ENCODE measurements around the gene PRKCE. TPM values are rescaled to one million over a fixed set of nuclear protein-coding genes. Genes with fewer than 3 reads are reported as not detected.

Gene PRKCE
- total RNA-seq, 2 experiments from 2014 or later = 15.4 to 16.2 TPM

- peaks cover 12% of the 10 kb centered on the region for H3K4me1 Mint-ChIP-seq (ENCODE audit: low read depth)
- H3K4me3 Mint-ChIP-seq = no peak overlapping the region
- no peaks in the 10 kb centered on the region for H3K9me3 Mint-ChIP-seq (ENCODE audit: insufficient read depth)
- DNase-seq = no peak
- CTCF ChIA-PET = no interaction called here
- no peak for ATAC-seq
- H3K27ac Mint-ChIP-seq = no peak overlapping the region
- H3K36me3 Mint-ChIP-seq (ENCODE audit: low read depth) = no peaks in the 10 kb centered on the region
- no peaks in the 10 kb centered on the region for H3K27me3 Mint-ChIP-seq (ENCODE audit: low read depth)
- POLR2A ChIA-PET = no interaction called here
These were observed 469.5 kb downstream of the PRKCE start for GRCh38 chr2:46120792-46121555.

GRCh38 chr2:46122318-46122976 is 471.0 kb downstream of the PRKCE start:
- H3K36me3 Mint-ChIP-seq (ENCODE audit: low read depth) = no peaks in the 10 kb centered on the region
- no peak overlapping the region for H3K27ac Mint-ChIP-seq
- H3K27me3 Mint-ChIP-seq (ENCODE audit: low read depth) = no peaks in the 10 kb centered on the region
- ChIA-PET CTCF (interaction anchor here (1.6 kb wide), 1 partner anchor 60 kb away, joined by 5 read pairs; no protein-coding TSS in a partner anchor), POLR2A (no interaction called here)
- peaks cover 12% of the 10 kb centered on the region for H3K4me1 Mint-ChIP-seq (ENCODE audit: low read depth)
- H3K9me3 Mint-ChIP-seq (ENCODE audit: insufficient read depth) = no peaks in the 10 kb centered on the region
- DNase-seq (no peak), ATAC-seq (no peak)
- H3K4me3 Mint-ChIP-seq = no peak overlapping the region

- Mint-ChIP-seq H3K27me3 (ENCODE audit: low read depth) (no peaks in the 10 kb centered on the region), H3K27ac (no peak overlapping the region), H3K9me3 (ENCODE audit: insufficient read depth) (no peaks in the 10 kb centered on the region), H3K36me3 (ENCODE audit: low read depth) (no peaks in the 10 kb centered on the region), H3K4me1 (ENCODE audit: low read depth) (peaks cover 12% of the 10 kb centered on the region), H3K4me3 (no peak overlapping the region)
- ATAC-seq (no peak), DNase-seq (no peak)
- CTCF ChIA-PET = interaction anchor here (1.6 kb wide), 1 partner anchor 60 kb away, joined by 5 read pairs; no protein-coding TSS in a partner anchor
- POLR2A ChIA-PET = no interaction called here
These were observed 471.5 kb downstream of the PRKCE start for GRCh38 chr2:46123013-46123412.

- no peaks in the 10 kb centered on the region for H3K27me3 Mint-ChIP-seq (ENCODE audit: low read depth)
- H3K27ac Mint-ChIP-seq = no peak overlapping the region
- no peaks in the 10 kb centered on the region for H3K9me3 Mint-ChIP-seq (ENCODE audit: insufficient read depth)
- DNase-seq (no peak), ATAC-seq (no peak)
- ChIA-PET CTCF (interaction anchor here (1.2 kb wide), 1 partner anchor 91 kb away, joined by 3 read pairs; no protein-coding TSS in a partner anchor), POLR2A (no interaction called here)
- no peaks in the 10 kb centered on the region for H3K36me3 Mint-ChIP-seq (ENCODE audit: low read depth)
- H3K4me1 Mint-ChIP-seq (ENCODE audit: low read depth) = peaks cover 4% of the 10 kb centered on the region
- H3K4me3 Mint-ChIP-seq = no peak overlapping the region
These were observed 474.3 kb downstream of the PRKCE start for GRCh38 chr2:46125798-46126197.

- CTCF ChIA-PET = interaction anchor here (1.2 kb wide), 1 partner anchor 92 kb away, joined by 3 read pairs; no protein-coding TSS in a partner anchor
- H3K27me3 Mint-ChIP-seq (ENCODE audit: low read depth) = no peaks in the 10 kb centered on the region
- ATAC-seq (no peak), DNase-seq (no peak)
- H3K27ac Mint-ChIP-seq = no peak overlapping the region
- no peak overlapping the region for H3K4me3 Mint-ChIP-seq
- POLR2A ChIA-PET = no interaction called here
- H3K36me3 Mint-ChIP-seq (ENCODE audit: low read depth) = no peaks in the 10 kb centered on the region
- no peaks in the 10 kb centered on the region for H3K4me1 Mint-ChIP-seq (ENCODE audit: low read depth)
- no peaks in the 10 kb centered on the region for H3K9me3 Mint-ChIP-seq (ENCODE audit: insufficient read depth)
These were observed 475.1 kb downstream of the PRKCE start for GRCh38 chr2:46126571-46126970.

- ChIA-PET CTCF (interaction anchor here (0.8 kb wide), 1 partner anchor 239 kb away, joined by 3 read pairs; no protein-coding TSS in a partner anchor), POLR2A (no interaction called here)
- no peaks in the 10 kb centered on the region for H3K4me1 Mint-ChIP-seq (ENCODE audit: low read depth)
- no peak overlapping the region for H3K4me3 Mint-ChIP-seq
- no peaks in the 10 kb centered on the region for H3K27me3 Mint-ChIP-seq (ENCODE audit: low read depth)
- H3K27ac Mint-ChIP-seq = no peak overlapping the region
- DNase-seq = no peak
- H3K9me3 Mint-ChIP-seq (ENCODE audit: insufficient read depth) = no peaks in the 10 kb centered on the region
- no peak for ATAC-seq
- no peaks in the 10 kb centered on the region for H3K36me3 Mint-ChIP-seq (ENCODE audit: low read depth)
These were observed 475.7 kb downstream of the PRKCE start for GRCh38 chr2:46127176-46127575.

- Mint-ChIP-seq H3K27ac (no peak overlapping the region), H3K36me3 (ENCODE audit: low read depth) (no peaks in the 10 kb centered on the region), H3K9me3 (ENCODE audit: insufficient read depth) (no peaks in the 10 kb centered on the region), H3K4me3 (no peak overlapping the region), H3K27me3 (ENCODE audit: low read depth) (no peaks in the 10 kb centered on the region), H3K4me1 (ENCODE audit: low read depth) (no peaks in the 10 kb centered on the region)
- DNase-seq (no peak), ATAC-seq (no peak)
- ChIA-PET CTCF (no interaction called here), POLR2A (interaction anchor here (0.7 kb wide), 1 partner anchor 1326 kb away, joined by 3 read pairs; no protein-coding TSS in a partner anchor)
These were observed 479.0 kb downstream of the PRKCE start for GRCh38 chr2:46130511-46130910.

GRCh38 chr2:46132996-46133395 is 481.5 kb downstream of the PRKCE start:
- Mint-ChIP-seq H3K27me3 (ENCODE audit: low read depth) (no peaks in the 10 kb centered on the region), H3K27ac (no peak overlapping the region), H3K9me3 (ENCODE audit: insufficient read depth) (no peaks in the 10 kb centered on the region), H3K4me1 (ENCODE audit: low read depth) (no peaks in the 10 kb centered on the region), H3K36me3 (ENCODE audit: low read depth) (no peaks in the 10 kb centered on the region), H3K4me3 (no peak overlapping the region)
- ChIA-PET CTCF (no interaction called here), POLR2A (no interaction called here)
- DNase-seq (no peak), ATAC-seq (no peak)

GRCh38 chr2:46134531-46135227 is 483.2 kb downstream of the PRKCE start:
- POLR2A ChIA-PET = interaction anchor here (0.6 kb wide), 1 partner anchor 162 kb away, joined by 6 read pairs; the partner anchor contains the start of gene EPAS1
- Mint-ChIP-seq H3K4me3 (no peak overlapping the region), H3K9me3 (ENCODE audit: insufficient read depth) (no peaks in the 10 kb centered on the region)

GRCh38 chr2:46135228-46135855 is 483.9 kb downstream of the PRKCE start:
- DNase-seq (no peak), ATAC-seq (no peak)
- no peaks in the 10 kb centered on the region for H3K27me3 Mint-ChIP-seq (ENCODE audit: low read depth)
- H3K4me1 Mint-ChIP-seq (ENCODE audit: low read depth) = no peaks in the 10 kb centered on the region
- POLR2A ChIA-PET = interaction anchor here (0.6 kb wide), 1 partner anchor 162 kb away, joined by 6 read pairs; the partner anchor contains the start of gene EPAS1
- no peak overlapping the region for H3K4me3 Mint-ChIP-seq
- H3K27ac Mint-ChIP-seq = no peak overlapping the region
- no peaks in the 10 kb centered on the region for H3K9me3 Mint-ChIP-seq (ENCODE audit: insufficient read depth)
- no peaks in the 10 kb centered on the region for H3K36me3 Mint-ChIP-seq (ENCODE audit: low read depth)
- CTCF ChIA-PET = no interaction called here

More at GRCh38 chr2:46134531-46135227, 483.2 kb downstream of the PRKCE start:
- no peaks in the 10 kb centered on the region for H3K36me3 Mint-ChIP-seq (ENCODE audit: low read depth)
- H3K4me1 Mint-ChIP-seq (ENCODE audit: low read depth) = no peaks in the 10 kb centered on the region
- no peak overlapping the region for H3K27ac Mint-ChIP-seq
- H3K27me3 Mint-ChIP-seq (ENCODE audit: low read depth) = no peaks in the 10 kb centered on the region
- ATAC-seq (no peak), DNase-seq (no peak)
- CTCF ChIA-PET = no interaction called here

- no peaks in the 10 kb centered on the region for H3K4me1 Mint-ChIP-seq (ENCODE audit: low read depth)
- no peak overlapping the region for H3K4me3 Mint-ChIP-seq
- DNase-seq = no peak
- no peaks in the 10 kb centered on the region for H3K9me3 Mint-ChIP-seq (ENCODE audit: insufficient read depth)
- CTCF ChIA-PET = no interaction called here
- POLR2A ChIA-PET = no interaction called here
- ATAC-seq = no peak
- H3K36me3 Mint-ChIP-seq (ENCODE audit: low read depth) = no peaks in the 10 kb centered on the region
- no peaks in the 10 kb centered on the region for H3K27me3 Mint-ChIP-seq (ENCODE audit: low read depth)
- H3K27ac Mint-ChIP-seq = no peak overlapping the region
These were observed 484.5 kb downstream of the PRKCE start for GRCh38 chr2:46135958-46136357.

Data from activated CD8-positive, alpha-beta T cell treated with anti-CD3 and anti-CD28 coated beads, Interleukin-2, amount 10 ng/mL, durations not matched to agents 7 days and 5 days (primary cell).